NCI-H2029 (cell line): ENCODE data around the gene MYG1.

Source experiments
- DNase-seq: peaks from one replicate; lab custom pipeline; 2025; lab: John Stamatoyannopoulos, UW

MYG1 gene

GRCh38 chr12:53299454-53300180, at the start of gene MYG1:
Gene MYG1 (plus strand): TSS chr12:53299695. CDS start chr12:53299738, 43 bp downstream.
- DNase-seq = peak; percentile 94

GRCh38 chr12:53251477-53252348, 47.8 kb upstream of the MYG1 start:
- DNase-seq = peak; percentile 76

GRCh38 chr12:53252349-53252916, 47.1 kb upstream of the MYG1 start:
- no peak for DNase-seq

GRCh38 chr12:53253298-53253697, 46.2 kb upstream of the MYG1 start:
- no peak for DNase-seq

- no peak for DNase-seq
Measured at GRCh38 chr12:53254816-53255545, 44.5 kb upstream of the MYG1 start.

GRCh38 chr12:53255996-53256395, 43.5 kb upstream of the MYG1 start:
- no peak for DNase-seq

GRCh38 chr12:53258541-53259539, 40.7 kb upstream of the MYG1 start:
- DNase-seq = peak; percentile 53

- no peak for DNase-seq
Measured at GRCh38 chr12:53259891-53260290, 39.6 kb upstream of the MYG1 start.

- DNase-seq = no peak
Measured at GRCh38 chr12:53265783-53266182, 33.7 kb upstream of the MYG1 start.

- DNase-seq = no peak
Measured at GRCh38 chr12:53267306-53267998, 32.0 kb upstream of the MYG1 start.

GRCh38 chr12:53267999-53268629, 31.4 kb upstream of the MYG1 start, which contains the start of gene ESPL1:
Gene ESPL1 (plus strand): TSS chr12:53268299. CDS start chr12:53268767, 468 bp downstream.
- peak; percentile 23 for DNase-seq

GRCh38 chr12:53268630-53269562, 30.6 kb upstream of the MYG1 start:
- no peak for DNase-seq

- no peak for DNase-seq
Measured at GRCh38 chr12:53274445-53274844, 25.1 kb upstream of the MYG1 start.

GRCh38 chr12:53276511-53276910, 23.0 kb upstream of the MYG1 start:
- no peak for DNase-seq

- no peak for DNase-seq
Measured at GRCh38 chr12:53277981-53278380, 21.5 kb upstream of the MYG1 start.

GRCh38 chr12:53279283-53279869, 20.1 kb upstream of the MYG1 start:
- DNase-seq = no peak

GRCh38 chr12:53279888-53280498, 19.5 kb upstream of the MYG1 start:
- DNase-seq = no peak

- no peak for DNase-seq
Measured at GRCh38 chr12:53286448-53286847, 13.0 kb upstream of the MYG1 start.
